Adrenal gland (tissue), 12 donors: ENCODE measurements around the gene CFAP92. TPM values are rescaled to one million over a fixed set of nuclear protein-coding genes. Genes with fewer than 3 reads are reported as not detected.
A peak's percentile ranks its signal among the peaks of the same experiment; 100 is the strongest.
"Not testable (repeated sequence)": the region's sequence is repeated elsewhere in the genome, so short reads cannot be mapped to it uniquely, and the experiment has no call there.

Experiments
- DNase-seq, 7 donors: peaks; one replicate each; pipeline ENCODE4 v3.0.0-alpha.2; 2019 to 2020
- H3K27ac ChIP-seq, 5 donors: fragments of 200-600 bp; sonication (generic) in 4 of 5; 1 replicate in 3 of 5; 2 replicates in 2 of 5; pipeline versions ENCODE4 v1.5.1 to v1.8.0; 2016 to 2020; ENCODE audit warnings: mild to moderate bottlenecking in 1 of 5
- H3K27me3 ChIP-seq: fragments of 200-600 bp; 2 replicates; pipeline ENCODE4 v1.8.0; 2021
- H3K36me3 ChIP-seq, 2 donors: fragments of 200-600 bp; replicated peaks in 1 of 2; 1 replicate in 1 of 2; 2 replicates in 1 of 2; pipeline versions ENCODE4 v1.5.1 to v1.8.0; 2018 to 2022
- H3K4me1 ChIP-seq, 2 donors: fragments of 200-600 bp; replicated peaks in 1 of 2; 1 replicate in 1 of 2; 2 replicates in 1 of 2; pipeline versions ENCODE4 v1.5.1 to v1.8.0; 2018 to 2021
- H3K4me3 ChIP-seq, 4 donors: fragments of 200-600 bp; sonication (generic) in 3 of 4; one replicate each; pipeline ENCODE4 v1.5.1; 2016 to 2018
- H3K9me3 ChIP-seq, 3 donors: fragments of 200-600 bp; sonication (generic) in 1 of 3; replicated peaks in 1 of 3; 1 replicate in 2 of 3; 2 replicates in 1 of 3; pipeline versions ENCODE4 v1.5.1 to v1.8.0; 2016 to 2021
- POLR2A ChIP-seq, 2 donors: fragments of 450-650 bp; IDR thresholded peaks; one replicate each; pipeline ENCODE4 v1.6.1; 2017; ENCODE audit warnings: antibody characterized with exemption in 2 of 2, mild to moderate bottlenecking in 2 of 2, moderate library complexity in 1 of 2
- WGBS, 4 donors: extraction: QIAGEN DNeasy Blood & Tissue Kit in 2 of 4; methylation state at CpG; one replicate each; pipeline versions ENCODE4 v1.1.5 to v1.1.7; 2013 to 2017; 5-methylcytosine and 5-hydroxymethylcytosine counted together
- intact Hi-C, 2 donors: fragments of 100-400 bp; cut with DNase I; formaldehyde crosslinking; loops; one replicate each; pipeline versions ENCODE4 v1.14.1 to v1.15.0; 2022 to 2023
- polyA plus RNA-seq, 3 donors: library from polyadenylated mRNA; stranded (reverse); fragments of 200-250 nt in 2 of 3; fragments of 350-450 nt in 1 of 3; fragmentation: Illumina TruSeq in 1 of 3; extraction: RNeasy Lipid Tissue Mini Kit (QIAGEN cat#74804) in 1 of 3; gene quantifications; one replicate each; pipeline ENCODE4 v1.2.3, GENCODE V29; 2013 to 2014
- total RNA-seq, 9 donors: library from RNA; depleted of rRNA in 4 of 9; stranded (reverse); fragments of >200 nt in 4 of 9; fragments of 120-200 nt in 1 of 9; fragmentation: NEBNext Ultra II Directional in 1 of 9; extraction: Animal tissue kit (Norgen Biotek cat#: 25700) in 1 of 9; gene quantifications; one replicate each; pipeline versions ENCODE4 v1.1.0 to v1.2.4, GENCODE V29; 2013 to 2023
- TF ChIP-seq, protein P1 (sequence below), 6 experiments: fragments of 450-650 bp in 4 of 6; fragments of 200-600 bp in 2 of 6; sonication (generic) in 1 of 6; IDR thresholded peaks; 1 replicate in 5 of 6; 2 replicates in 1 of 6; pipeline versions ENCODE4 v1.5.1 to v1.8.0; 2016 to 2021; ENCODE audit warnings: antibody characterized with exemption in 6 of 6, mild to moderate bottlenecking in 2 of 6, moderate library complexity in 1 of 6
- donor health status: healthy with polysubstance abuse.
- donor health status: Bipolar disorder and iron deficiency.
- donor health status: DM: yes; HTN: yes; CAD: no.
- donor health status: DM: no; HTN: no; CAD: no.
- donor health status: DM: no; HTN: no; CAD: no.
- donor health status: DM: yes; HTN: yes; CAD: no.

The CFAP92 gene
- total and polyA plus RNA-seq, 12 donors = 0.14 to 1.9 (median 0.48) TPM; not detected in 1

DNA sequence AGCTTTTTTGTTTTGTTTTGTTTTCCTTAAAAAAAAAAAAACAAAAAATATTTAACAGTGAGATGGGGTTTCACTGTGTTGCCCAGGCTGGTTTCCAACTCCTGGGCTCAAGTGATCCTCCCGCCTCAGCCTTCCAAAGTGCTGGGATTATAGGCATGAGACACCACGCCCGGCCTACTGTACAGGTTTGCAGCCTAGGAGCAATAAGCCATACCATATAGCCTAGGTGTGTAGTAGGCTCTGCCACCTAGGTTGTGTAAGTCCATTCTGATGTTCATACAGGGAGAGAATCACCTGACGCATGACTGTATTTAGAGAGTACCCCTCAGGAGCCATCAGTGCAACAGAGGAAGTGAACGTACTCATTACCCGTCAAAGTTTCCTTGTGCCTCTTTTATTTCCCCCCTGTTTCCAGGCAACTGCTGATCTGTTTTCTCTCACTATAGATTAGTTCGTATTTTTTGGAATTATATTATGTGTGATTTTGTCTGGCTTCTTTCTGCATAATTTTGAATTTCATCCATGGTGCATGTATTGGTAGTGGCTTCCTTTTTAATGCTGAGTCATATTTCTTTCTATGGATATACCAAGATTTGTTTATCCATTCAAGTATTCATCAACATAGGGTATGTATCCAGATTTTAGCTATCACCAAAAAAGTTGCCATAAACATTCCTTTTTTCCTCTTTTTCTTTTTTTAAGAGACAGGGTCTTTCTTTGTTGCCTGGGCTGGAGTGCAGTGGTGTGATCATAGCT is 104.6 kb downstream of the CFAP92 start:
- TF ChIP-seq POLR2A (IDR thresholded peaks at IDR 0.05) = no peak
- TF ChIP-seq, protein P1, sequence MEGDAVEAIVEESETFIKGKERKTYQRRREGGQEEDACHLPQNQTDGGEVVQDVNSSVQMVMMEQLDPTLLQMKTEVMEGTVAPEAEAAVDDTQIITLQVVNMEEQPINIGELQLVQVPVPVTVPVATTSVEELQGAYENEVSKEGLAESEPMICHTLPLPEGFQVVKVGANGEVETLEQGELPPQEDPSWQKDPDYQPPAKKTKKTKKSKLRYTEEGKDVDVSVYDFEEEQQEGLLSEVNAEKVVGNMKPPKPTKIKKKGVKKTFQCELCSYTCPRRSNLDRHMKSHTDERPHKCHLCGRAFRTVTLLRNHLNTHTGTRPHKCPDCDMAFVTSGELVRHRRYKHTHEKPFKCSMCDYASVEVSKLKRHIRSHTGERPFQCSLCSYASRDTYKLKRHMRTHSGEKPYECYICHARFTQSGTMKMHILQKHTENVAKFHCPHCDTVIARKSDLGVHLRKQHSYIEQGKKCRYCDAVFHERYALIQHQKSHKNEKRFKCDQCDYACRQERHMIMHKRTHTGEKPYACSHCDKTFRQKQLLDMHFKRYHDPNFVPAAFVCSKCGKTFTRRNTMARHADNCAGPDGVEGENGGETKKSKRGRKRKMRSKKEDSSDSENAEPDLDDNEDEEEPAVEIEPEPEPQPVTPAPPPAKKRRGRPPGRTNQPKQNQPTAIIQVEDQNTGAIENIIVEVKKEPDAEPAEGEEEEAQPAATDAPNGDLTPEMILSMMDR (IDR thresholded peaks at IDR 0.05) = no peak
- WGBS, 4 donors = 92 to 93% (median 93%) methylated on average over 7 of the region's 7 CpGs
- intact Hi-C loops = no loop called here
- H3K36me3 ChIP-seq = peaks cover 0 to 37% of the 10 kb centered on the region in 2 donors
- no peaks in the 10 kb centered on the region for H3K27me3 ChIP-seq
- H3K9me3 ChIP-seq = no peaks in the 10 kb centered on the region
- no peaks in the 10 kb centered on the region for H3K4me1 ChIP-seq
- DNase-seq = no peak
- no peak overlapping the region for H3K27ac ChIP-seq
- no peak overlapping the region for H3K4me3 ChIP-seq

DNA sequence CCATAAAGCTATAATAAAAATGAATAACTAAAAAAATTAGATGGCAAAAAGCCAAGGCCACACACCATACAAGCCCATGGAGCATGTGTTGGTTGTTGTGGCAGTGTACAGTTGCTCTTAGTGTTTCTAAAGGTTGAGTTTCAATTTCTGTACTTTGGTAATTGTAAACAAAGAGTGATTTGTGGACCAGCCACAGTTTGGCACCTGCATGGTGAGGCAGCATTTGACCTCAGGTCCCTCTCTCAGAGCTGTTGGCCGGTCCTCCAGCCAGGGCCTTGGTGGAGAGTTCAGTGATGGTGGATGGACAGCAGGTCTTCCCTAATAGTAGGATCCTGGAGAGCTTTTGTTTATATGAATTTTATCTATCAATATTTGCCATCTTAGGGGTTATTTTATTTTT is 108.9 kb downstream of the CFAP92 start:
- WGBS, 4 donors = 75 to 97% (median 89%) methylated on average over 1 of the region's 1 CpG
- TF ChIP-seq POLR2A (IDR thresholded peaks at IDR 0.05) = no peak
- TF ChIP-seq, protein P1 (IDR thresholded peaks at IDR 0.05) = no peak
- no peak overlapping the region for H3K4me3 ChIP-seq
- DNase-seq = no peak
- H3K36me3 ChIP-seq = peaks cover 0 to 26% of the 10 kb centered on the region in 2 donors
- H3K4me1 ChIP-seq = peaks cover 4 to 10% of the 10 kb centered on the region in 2 donors
- no peak overlapping the region for H3K27ac ChIP-seq
- no peaks in the 10 kb centered on the region for H3K27me3 ChIP-seq
- no peaks in the 10 kb centered on the region for H3K9me3 ChIP-seq
- intact Hi-C loops = no loop called here

GRCh38 chr3:128882719-128883118 is 111.2 kb downstream of the CFAP92 start:
- TF ChIP-seq, protein P1 (IDR thresholded peaks at IDR 0.05) = no peak
- no peak for TF ChIP-seq POLR2A (IDR thresholded peaks at IDR 0.05)
- peaks cover 11 to 23% of the 10 kb centered on the region in 2 donors for H3K4me1 ChIP-seq
- H3K36me3 ChIP-seq = peaks cover 0 to 22% of the 10 kb centered on the region in 2 donors
- DNase-seq = peak in 1 of 7 donors; percentile 58
- H3K27me3 ChIP-seq = no peaks in the 10 kb centered on the region
- no peak overlapping the region for H3K27ac ChIP-seq
- WGBS, 4 donors = 60 to 89% (median 75%) methylated on average over 1 of the region's 1 CpG
- H3K4me3 ChIP-seq = no peak overlapping the region
- intact Hi-C loops = no loop called here
- no peaks in the 10 kb centered on the region for H3K9me3 ChIP-seq

DNA sequence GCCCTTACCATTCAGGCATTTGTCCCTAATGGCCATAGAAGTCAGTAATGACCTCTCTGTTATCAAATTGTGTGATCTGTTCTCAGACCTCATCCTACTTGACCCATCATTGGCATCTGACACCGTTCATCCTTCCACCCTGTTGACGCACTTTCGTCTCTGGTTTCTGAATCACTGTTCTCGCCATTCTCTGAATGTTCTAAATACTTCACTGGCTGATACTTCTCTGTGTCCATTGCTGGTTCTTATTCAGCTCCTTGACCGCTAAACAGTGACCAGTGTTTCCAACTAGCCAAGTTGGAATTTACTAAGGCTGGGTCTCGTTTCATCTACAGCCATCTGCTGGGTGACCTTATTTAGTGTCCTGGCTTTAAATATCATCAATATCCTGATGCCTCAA is 112.3 kb downstream of the CFAP92 start:
- Histone ChIP-seq H3K27ac (no peak overlapping the region), H3K4me1 (peaks cover 11 to 25% of the 10 kb centered on the region in 2 donors), H3K9me3 (no peaks in the 10 kb centered on the region), H3K27me3 (no peaks in the 10 kb centered on the region), H3K4me3 (no peak overlapping the region), H3K36me3 (peaks cover 0 to 14% of the 10 kb centered on the region in 2 donors)
- intact Hi-C loops = no loop called here
- DNase-seq = no peak
- WGBS, 4 donors = 94 to 97% (median 95%) methylated on average over 6 of the region's 6 CpGs
- TF ChIP-seq, protein P1 (IDR thresholded peaks at IDR 0.05) = no peak
- no peak for TF ChIP-seq POLR2A (IDR thresholded peaks at IDR 0.05)

DNA sequence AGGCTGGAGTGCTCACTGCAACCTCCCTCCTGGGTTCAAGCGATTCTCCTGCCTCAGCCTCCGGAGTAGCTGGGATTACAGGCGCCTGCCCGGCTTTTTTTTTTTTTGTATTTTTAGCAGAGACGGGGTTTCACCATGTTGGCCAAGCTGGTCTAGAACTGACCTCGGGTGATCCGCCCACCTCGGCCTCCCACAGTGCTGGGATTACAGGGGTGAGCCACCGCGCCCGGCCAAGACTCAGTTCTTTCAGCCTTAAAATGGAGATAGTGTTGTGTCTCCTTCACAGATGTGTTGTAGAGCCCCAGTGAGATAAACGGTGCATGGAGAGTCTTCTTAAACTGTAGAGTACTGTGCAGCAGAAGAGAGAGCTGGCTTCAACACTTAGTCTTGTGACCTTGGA is 113.4 kb downstream of the CFAP92 start:
- Histone ChIP-seq H3K4me3 (peak overlapping the region in 1 of 4 donors; percentile 81), H3K4me1 (peaks cover 11 to 25% of the 10 kb centered on the region in 2 donors)
- 75 to 86% (median 80%) methylated on average over 7 to 12 of the region's 12 CpGs for WGBS, 4 donors
- DNase-seq, H3K9me3 ChIP-seq, H3K36me3 ChIP-seq, H3K27me3 ChIP-seq, intact Hi-C loops, H3K27ac ChIP-seq: not testable (repeated sequence)
